SKM-1 treated with dmso at 0.1 percent for 144 hours (cell line): ENCODE results near the gene HNRNPUL1.
A peak's percentile ranks its signal among the peaks of the same experiment; 100 is the strongest.

Experiments used
- DNase-seq: peaks from one replicate; lab custom pipeline; 2025; ENCODE audit not compliant: unreplicated experiment; lab: John Stamatoyannopoulos, UW

The HNRNPUL1 gene

DNA sequence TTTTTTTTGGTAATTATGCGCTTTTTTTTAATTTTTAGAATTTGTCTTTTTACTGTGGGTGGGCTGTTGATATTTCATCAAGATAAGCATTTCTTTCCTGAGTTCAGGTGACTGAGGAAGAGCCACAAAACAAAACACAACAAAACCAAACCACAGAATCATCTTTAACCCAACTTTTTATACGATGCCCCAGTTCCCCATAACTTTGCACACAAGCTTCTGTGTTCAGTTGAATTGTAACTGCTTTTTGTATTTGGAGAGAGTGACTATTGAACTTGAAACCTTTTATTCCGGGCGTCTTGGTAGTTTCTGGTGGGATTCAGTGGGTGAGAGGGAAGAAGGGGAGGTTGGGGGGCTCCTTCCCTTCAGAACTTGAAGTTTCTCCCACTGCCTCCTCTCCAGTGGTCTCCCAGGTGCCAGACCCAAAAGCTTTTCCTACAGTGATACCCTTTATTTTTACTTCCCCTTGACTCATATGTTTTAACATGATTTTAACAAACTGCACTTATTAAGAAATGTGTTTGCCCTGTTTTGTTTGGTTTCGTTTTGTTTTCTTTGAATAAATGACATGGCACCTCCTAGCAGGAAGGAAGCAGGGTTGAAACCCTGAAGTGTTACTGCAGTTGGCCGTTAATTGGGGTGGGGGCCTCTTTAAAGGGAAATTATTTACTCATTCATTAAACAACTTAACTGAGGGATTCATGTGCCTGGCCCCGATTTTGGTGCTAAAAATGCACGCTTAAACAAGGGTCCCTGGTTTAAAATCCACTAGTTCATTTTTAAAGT lies 43.1 kb downstream of the HNRNPUL1 start:
- no peak for DNase-seq

DNA sequence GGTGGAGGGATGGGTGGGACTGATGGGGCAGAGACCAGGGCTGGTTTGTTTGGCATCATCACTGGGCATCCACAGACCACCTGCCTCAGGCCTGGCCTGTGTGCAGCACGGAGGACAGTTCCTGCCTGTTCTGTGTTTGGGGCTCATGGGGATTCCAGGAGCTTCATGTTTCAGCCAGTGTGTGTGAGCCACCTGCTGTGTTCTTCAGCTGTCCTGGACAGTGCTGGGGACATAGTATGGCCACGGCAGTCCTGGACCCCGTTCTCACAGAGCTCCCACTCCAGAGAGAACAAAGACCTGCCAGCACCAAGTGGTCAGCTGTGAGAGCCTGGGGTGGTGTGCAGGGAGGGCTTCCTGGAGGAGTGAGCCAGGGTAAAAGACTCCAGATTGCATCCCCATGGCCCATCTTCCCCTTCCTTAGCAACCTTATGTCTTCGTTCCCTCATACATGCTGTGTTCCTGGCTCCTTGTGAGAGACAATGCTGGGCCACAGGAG lies 43.8 kb downstream of the HNRNPUL1 start:
- no peak for DNase-seq

DNA sequence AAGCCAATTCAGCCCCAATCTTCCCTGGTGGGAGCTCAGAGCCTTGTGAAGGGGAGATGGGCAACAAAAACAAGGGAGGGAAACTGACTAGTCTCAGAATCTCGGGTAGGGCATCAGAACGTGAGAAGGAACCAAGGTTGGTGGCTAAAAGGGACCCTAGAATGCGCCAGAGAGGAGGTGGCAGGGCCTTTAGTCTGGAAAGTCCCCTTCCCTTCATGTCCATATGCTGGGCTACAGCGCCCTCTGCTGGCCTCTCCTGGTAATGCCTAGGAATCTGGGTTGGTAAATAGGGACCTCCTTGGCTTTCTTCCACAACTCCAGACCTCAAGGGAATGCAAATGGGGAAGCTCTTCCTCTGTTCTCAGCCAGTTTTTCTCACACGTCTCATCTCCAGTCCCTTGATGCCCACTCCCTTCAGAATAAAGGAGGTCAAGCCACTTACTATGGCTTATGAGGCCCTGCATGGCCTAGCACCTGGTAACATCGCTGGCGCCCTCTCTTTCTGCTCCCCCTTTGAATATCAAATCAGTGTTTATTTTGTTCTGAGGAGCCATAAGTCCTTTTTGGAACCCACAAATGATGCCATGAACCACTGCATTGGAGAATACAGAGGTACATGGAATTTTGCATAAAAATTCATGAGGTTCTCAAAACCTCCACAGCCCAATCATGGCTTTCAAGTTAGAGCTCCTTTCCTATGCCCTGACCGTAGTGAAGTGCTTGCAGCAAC lies 44.4 kb downstream of the HNRNPUL1 start:
- DNase-seq: peak; percentile 70

DNA sequence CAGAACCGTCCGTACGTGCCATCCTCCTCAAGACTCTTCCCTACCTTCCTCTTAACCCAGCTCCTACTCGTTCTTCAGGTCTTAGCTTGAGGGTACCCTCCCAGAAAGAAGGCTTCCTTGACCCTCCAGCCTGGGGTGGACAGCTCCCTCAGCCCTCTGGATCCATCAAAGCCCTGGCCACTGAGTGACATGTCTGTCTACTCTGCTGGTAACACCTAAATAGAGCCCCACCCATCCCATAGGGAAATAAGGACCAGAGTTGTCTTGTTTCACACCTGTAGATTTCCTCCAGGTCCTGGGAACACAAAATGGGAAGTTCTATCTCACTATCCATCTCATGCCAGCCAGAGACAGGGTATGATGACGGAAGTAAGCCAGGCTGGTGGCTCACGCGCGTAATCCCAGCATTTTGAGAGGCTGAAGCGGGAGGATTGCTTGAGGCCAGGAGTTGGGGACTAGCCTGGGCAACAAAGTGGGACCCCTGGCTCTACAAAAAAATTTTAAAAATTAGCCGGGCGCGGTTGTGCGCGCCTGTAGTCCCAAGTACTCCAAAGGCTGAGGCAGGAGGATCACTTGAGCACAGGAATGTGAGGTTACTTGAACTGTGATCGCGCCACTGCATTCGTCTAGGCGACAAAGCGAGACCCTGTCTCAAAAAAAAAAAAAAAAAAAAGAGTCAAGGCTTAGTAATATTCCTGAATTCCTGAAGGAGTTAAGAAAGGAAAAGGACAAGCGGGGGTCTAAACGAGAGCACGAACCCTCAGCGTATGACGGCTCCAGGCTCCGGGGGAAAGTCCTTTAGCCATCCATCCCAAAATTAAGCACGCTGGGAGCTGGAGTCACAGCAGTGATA lies 45.2 kb downstream of the HNRNPUL1 start:
- no peak for DNase-seq

DNA sequence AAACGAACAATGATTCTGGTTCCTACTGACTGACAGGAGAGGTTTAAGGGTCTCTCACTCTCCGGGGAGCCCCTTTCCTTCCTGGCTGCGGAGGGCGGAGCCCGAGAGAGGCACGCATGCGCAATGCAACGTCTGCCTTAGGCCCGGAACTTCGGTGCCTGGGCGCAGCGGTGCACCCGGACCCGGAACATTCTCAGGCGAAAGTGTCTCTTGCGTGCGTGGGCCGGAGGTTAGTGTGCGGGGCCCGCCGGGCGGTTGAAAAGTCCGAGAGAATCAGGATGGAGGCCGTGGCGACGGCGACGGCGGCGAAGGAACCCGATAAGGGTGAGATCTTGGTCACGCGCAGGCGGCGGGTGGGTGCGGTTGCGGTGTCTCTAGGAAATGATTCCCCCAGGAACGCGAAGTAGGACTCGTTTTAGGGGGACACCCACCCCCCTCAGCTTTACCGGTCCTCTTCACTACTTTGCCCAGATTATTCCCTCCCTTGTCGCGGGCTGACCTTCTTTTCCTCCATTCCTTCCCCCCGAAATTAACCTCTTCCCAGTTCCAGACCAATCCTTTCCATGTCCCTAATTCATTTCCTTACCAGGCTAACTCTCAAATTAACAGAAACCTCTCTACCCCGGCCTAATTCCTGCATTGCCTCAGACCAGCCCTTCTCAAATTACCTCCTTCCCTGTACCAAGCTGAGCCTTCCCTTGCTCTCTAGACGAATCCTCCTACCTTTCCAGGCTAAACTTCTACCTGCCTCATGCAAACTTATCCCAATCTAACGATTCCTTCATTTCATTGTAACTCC lies 46.1 kb downstream of the HNRNPUL1 start, which contains the start of gene CCDC97:
CCDC97 (plus strand) TSS at position 140 of the 799 bp plus-strand sequence; CDS start at position 279, 139 bp downstream.
- DNase-seq: peak; percentile 70

DNA sequence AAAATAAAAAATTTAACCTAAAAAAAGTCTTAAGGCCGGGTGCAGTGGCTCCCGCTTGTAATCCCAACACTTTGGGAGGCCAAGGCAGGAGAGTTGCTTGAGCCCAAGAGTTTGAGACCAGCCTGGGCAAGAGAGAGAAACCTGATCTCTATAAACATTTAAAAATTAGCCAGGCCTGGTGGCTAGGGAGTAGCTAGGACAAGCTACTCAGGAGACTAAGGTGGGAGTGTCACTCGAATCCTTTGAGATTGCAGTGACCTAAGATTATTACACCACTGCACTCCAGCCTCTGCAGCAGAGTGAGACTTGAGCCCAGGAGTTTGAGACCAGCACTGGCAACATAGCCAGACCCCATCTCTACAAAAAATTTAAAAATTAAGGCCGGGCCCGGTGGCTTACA lies 46.9 kb downstream of the HNRNPUL1 start:
- DNase-seq: no peak

DNA sequence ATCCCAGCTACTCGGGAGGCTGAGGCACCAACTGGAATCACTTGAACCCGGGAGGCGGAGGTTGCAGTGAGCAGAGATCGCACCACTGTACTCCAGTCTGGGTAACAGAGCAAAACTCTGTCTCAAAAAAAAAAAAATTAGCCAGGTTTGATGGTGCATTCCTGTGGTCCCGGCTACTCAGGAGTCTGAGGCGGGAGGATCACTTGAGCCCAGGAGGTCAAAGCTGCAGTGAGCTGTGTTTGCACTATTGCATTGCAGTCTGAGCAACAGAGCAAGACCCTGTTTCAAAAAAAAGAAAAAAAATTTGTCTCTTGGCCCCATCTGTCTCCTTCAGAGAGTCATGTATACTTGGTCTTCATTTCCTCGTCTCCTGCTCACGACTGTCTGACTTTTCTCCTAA lies 47.4 kb downstream of the HNRNPUL1 start:
- DNase-seq: no peak

DNA sequence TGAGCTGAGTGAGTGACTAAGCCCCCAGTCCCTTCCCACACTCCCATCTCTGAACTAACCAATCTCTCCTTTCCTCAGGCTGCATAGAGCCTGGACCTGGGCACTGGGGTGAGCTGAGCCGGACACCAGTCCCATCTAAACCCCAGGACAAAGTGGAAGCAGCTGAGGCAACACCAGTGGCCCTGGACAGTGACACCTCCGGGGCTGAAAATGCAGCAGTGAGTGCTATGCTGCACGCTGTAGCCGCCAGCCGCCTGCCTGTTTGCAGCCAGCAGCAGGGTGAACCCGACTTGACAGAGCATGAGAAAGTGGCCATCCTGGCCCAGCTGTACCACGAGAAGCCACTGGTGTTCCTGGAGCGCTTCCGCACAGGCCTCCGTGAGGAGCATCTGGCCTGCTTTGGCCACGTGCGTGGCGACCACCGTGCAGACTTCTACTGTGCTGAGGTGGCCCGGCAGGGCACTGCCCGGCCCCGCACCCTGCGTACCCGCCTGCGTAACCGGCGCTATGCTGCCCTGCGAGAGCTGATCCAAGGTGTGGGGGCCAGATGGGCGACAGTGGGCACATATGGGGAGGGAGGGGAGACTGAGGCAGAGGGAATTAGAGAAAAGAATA lies 52.2 kb downstream of the HNRNPUL1 start:
- no peak for DNase-seq

DNA sequence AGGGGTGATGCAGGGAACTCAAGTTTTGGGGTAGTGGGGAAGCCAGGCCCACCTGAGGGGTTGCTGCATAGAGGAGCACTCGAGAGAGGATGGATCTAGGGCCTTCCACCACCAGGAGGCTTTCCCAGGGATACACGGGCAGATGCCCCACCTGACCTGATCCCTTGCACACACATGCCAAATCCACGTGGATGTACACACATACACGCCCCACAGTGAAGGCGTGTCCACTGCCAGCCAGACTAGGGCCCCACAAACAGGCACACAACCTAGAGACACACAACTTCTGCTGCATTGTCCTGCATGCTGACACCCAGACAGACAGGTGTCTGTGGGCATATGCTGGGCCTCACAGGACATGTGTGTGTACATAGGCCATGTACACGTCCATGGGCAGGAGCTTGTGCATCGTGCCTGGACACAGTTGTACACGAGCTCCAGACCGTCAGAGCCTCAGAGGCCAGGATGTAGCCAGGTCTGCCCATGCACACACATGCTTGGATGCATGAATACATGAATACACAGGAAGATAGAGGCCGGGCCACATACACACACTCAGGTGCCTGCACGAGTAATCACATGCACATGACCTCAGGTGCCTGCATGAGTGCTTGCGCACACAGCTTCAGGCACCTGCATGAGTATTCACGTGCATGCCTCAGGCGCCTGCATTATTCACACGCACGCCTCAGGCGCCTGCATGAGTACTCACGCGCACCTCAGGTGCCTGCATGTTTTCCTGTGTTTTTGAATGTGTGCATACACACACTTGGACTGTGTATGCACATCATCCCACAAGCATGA lies 54.7 kb downstream of the HNRNPUL1 start:
- DNase-seq: no peak

DNA sequence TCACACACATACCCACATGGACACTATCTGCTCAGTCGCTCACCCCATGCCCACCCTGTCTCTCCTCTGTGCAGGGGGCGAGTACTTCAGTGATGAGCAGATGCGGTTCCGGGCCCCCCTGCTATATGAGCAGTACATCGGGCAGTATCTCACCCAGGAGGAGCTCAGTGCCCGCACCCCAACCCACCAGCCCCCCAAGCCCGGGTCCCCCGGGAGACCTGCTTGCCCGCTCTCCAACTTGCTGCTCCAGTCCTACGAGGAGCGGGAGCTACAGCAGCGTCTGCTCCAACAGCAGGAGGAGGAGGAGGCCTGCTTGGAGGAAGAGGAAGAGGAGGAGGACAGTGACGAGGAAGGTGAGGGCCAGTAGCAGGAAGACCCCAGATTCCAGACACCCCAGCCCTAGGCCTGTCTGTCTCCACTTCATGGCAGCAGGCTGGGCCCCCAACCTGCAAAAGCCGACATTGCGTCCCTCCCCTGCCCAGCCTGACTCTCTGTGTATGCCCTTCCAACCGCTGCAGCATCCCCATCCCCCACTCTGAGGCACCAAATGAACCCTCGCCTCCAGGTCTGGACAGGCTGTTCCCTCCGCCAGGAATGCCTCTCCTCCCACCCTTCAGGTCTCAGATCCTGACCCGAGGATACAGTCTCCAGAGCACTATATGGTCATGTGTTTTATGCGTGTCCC lies 55.5 kb downstream of the HNRNPUL1 start:
- DNase-seq: no peak

DNA sequence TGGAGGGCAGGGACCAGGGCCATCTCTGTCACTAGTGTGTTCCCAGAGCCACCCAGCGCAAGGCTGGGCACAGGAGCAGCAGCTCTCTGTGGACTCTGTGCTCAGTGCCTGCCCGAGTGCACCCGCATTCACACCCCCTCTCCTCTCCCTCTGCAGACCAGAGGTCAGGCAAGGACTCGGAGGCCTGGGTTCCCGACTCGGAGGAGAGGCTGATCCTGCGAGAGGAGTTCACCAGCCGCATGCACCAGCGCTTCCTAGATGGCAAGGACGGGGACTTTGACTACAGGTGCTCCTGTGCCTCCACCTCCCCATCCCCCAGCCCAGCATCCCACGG lies 56.0 kb downstream of the HNRNPUL1 start:
- DNase-seq: no peak

DNA sequence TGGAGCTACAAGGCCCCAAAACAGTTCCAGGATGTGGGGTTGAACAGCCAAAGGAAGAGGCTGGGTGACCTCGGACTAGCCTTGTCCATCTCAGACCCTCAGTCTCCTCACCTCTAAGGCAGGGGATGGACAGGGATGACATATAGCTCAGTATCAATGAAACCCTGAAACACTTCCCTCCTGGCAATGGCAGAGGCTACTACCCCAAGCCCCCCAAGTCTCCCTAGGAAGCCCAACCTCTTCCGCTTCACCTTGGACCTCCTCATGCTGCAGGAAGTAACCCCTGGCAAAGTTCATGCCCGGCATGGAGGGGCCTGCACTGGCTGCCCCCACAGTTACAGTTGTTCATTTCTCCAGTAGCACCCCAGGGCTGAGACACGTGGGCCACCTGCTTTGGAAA lies 56.4 kb downstream of the HNRNPUL1 start:
- DNase-seq: no peak

DNA sequence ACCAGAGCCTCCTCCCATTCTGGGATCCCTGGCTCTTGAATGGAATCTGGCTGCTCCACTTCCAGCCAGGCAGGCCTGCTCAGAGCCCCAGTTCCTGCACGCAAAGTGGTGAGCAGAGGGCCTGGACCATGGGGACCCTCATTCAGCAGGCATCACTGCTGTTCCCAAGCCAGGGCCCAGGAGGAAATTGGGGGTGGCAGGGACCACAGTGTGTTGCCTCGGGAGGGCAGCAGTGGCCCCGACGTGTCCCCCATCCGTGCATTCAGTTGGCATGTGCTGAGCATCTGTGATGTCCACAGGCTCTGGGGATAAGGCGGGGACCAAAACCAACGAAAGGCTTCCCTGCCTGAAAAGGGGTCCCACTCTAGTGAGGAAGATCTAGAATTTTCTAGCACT lies 57.0 kb downstream of the HNRNPUL1 start:
- DNase-seq: no peak

DNA sequence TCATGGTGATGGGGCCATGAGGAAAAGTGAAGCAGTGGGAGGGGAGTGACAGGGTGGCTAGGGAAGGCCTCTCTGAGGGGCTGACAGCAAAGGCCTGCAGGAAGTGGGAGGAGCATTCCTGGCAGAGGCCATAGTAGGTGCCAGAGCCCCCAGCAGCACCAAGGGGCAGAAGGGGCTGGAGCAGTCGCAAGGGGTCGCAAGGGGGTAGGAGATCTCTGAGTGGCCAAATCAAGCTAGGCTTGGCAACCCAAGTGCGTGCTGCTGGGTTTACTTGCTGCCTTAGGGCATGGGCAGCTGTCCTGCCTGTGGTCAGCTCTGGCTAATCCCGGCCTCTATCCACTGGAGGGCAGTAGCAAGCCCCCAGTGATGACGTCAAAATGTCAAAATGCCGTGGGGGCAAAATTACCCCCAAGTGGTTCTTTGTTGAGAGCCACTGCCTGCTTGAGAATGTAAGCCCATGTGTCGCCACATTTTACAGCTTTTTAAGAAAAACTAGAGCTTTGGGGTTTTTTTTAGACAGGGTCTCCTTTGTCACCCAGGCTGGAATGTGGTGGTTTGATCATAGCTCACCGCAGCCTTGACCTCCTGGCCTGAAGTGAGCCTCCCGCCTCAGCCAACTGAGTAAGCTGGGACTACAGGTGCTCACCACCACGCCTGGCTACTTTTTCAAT lies 57.6 kb downstream of the HNRNPUL1 start:
- DNase-seq: no peak

DNA sequence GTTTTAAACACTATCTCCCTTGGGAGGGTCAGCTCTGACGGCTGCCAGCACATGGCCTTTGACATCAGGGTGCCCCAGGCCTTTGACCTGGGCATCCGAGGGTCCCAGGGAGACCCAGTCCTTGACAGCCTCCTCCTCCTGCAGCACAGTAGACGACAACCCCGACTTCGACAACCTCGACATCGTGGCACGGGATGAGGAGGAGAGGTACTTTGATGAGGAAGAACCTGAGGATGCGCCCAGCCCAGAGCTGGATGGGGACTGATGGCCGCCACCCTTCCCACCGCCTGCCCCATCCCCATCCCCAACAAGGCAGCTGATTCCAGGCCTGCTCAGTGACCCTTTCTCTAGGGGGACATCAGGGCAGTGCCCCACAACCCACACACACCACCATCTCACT lies 58.3 kb downstream of the HNRNPUL1 start:
- DNase-seq: no peak

DNA sequence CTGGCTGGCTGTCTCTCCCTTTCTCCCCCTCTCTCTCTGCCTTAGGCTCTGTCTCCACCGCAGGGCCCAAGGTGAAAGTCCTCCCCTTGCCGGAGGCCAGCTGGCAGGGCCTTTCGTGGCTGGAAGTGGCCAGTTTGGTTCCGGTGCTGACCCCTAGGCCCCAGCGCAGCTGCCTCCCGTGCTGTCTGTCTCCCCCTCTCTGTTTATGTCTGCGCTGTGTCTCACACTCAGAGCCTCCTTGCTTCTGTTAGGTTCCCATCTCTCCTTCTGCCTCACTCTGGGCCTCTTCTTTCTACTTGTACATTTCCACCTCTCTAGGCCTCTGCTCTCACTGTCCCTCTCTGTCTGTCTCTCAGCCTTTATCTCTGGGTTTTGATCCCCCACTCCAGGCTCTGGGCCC lies 58.9 kb downstream of the HNRNPUL1 start:
- DNase-seq: no peak

DNA sequence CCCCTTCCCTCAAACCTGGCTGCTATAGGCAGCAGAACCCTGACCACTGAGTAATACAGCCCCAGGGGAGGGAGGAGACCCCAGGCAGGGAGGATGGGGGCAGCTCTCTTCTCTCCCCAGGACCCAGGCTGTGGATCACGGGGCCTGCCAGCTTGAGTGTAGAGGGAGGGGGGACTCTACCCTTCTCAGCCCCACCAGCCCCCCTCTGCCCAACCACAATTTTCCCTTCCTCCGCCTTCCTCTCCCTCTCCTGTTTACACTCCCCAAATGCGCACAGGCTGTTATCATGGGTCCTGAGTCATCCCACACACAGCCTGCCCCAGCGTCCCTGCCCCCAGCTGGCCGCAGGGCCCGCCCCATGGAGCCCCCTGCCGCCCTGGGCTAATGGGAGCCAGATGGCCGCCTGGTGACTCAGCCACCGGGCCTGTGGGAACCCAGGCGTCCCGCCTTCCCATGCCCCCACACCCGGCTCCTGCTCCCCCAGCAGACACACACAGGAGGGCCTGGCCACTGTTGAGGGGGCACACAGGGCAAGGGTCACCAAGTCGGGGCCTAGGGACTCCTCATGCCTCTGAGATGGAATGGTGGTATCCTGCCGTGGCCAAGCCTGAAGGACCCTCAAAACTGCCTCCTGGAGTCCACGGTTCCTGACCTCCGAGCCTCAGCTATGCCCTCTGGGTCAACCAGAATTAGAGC lies 59.4 kb downstream of the HNRNPUL1 start:
- DNase-seq: no peak

DNA sequence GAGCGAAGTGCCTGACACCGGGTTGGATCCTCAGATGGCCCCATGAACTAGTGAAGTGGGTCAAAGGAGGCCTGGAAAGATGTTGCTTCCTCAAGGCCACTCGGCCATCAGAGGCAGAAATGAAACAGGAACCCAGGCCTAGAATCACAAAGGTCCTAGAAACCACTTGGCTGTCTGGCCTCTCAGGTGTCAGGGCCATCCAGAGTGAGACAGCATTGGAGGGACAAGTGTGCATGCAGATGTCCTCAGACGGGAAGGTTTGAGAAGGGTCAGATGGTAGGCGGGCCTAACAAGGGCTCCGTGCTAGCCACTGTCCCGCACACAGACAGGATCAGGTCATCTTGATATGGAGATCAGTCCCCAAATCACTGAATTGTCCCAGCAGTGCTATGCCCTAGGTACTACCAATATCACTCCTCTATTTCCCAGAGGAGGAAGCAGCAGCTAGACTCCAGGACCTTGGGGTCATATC lies 60.1 kb downstream of the HNRNPUL1 start:
- no peak for DNase-seq
